Mammary epithelial cell (primary cell): ENCODE results near the gene AARS1.
"Not testable (repeated sequence)": the region's sequence is repeated elsewhere in the genome, so short reads cannot be mapped to it uniquely, and the experiment has no call there.

Experiments used
- EZH2 ChIP-seq: IDR thresholded peaks from 2 replicates; pipeline ENCODE4 v1.6.1; 2012; ENCODE audit warnings: low read length, inconsistent platforms, borderline replicate concordance
- TF ChIP-seq, protein P1 (sequence below), 2 donors: IDR thresholded peaks in 1 of 2; conservative IDR thresholded peaks in 1 of 2; 2 replicates each; pipeline ENCODE4 v1.5.1; 2011 to 2012; ENCODE audit warnings: inconsistent platforms in 2 of 2, low read length in 2 of 2, mild to moderate bottlenecking in 2 of 2, control low read depth in 1 of 2, low read depth in 1 of 2; ENCODE audit not compliant: insufficient read depth in 1 of 2; ENCODE audit errors: extremely low read depth in 1 of 2

DNA sequence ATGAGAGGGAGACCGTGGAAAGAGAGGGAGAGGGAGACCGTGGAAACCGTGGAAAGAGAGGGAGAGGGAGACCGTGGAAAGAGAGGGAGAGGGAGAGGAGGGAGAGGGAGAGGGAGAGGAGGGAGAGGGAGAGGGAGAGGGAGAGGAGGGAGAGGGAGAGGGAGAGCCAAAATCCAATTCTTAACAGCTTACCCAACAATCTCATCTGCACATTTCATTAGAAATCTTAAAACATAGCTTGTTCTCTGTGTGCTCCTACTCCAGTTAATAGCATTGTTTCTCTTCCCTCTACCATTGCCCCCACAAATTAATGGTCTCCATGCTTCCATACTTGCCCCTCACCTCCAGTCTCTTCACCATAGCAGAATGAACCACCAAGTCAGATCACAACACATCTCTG is 63.9 kb downstream of the AARS1 start:
- TF ChIP-seq, protein P1, sequence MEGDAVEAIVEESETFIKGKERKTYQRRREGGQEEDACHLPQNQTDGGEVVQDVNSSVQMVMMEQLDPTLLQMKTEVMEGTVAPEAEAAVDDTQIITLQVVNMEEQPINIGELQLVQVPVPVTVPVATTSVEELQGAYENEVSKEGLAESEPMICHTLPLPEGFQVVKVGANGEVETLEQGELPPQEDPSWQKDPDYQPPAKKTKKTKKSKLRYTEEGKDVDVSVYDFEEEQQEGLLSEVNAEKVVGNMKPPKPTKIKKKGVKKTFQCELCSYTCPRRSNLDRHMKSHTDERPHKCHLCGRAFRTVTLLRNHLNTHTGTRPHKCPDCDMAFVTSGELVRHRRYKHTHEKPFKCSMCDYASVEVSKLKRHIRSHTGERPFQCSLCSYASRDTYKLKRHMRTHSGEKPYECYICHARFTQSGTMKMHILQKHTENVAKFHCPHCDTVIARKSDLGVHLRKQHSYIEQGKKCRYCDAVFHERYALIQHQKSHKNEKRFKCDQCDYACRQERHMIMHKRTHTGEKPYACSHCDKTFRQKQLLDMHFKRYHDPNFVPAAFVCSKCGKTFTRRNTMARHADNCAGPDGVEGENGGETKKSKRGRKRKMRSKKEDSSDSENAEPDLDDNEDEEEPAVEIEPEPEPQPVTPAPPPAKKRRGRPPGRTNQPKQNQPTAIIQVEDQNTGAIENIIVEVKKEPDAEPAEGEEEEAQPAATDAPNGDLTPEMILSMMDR (conservative IDR thresholded peaks at IDR 0.05 in 1 of 2, IDR thresholded peaks at IDR 0.05 in 1 of 2; ENCODE audit: extremely low read depth in 1 of 2, insufficient read depth in 1 of 2, low read depth in 1 of 2, low read length in 2 of 2), result not testable (repeated sequence)
- not testable (repeated sequence) for TF ChIP-seq EZH2
